ENCODE results near the gene PLD6.

Gene PLD6

GRCh38 chr17:17175340-17175739, 30.8 kb downstream of the PLD6 start:
- ATAC-seq (ENCODE audit: low read depth) = no peak
- peaks cover 2% of the 10 kb centered on the region for H3K4me1 ChIP-seq (ENCODE audit: insufficient read depth, poor library complexity, severe bottlenecking)
- no peak for TF ChIP-seq CTCF (IDR thresholded peaks at IDR 0.05; ENCODE audit: poor library complexity, severe bottlenecking)

GRCh38 chr17:17173921-17174320, 32.2 kb downstream of the PLD6 start:
- no peaks in the 10 kb centered on the region for H3K9me3 ChIP-seq (ENCODE audit: severe bottlenecking)
- TF ChIP-seq CTCF (IDR thresholded peaks at IDR 0.05; ENCODE audit: poor library complexity, severe bottlenecking) = no peak
- H3K4me1 ChIP-seq (ENCODE audit: insufficient read depth, poor library complexity, severe bottlenecking) = peaks cover 2% of the 10 kb centered on the region
- H3K4me3 ChIP-seq (ENCODE audit: severe bottlenecking) = no peak overlapping the region
- H3K36me3 ChIP-seq (ENCODE audit: low read depth) = peaks cover 96% of the 10 kb centered on the region
- DNase-seq (ENCODE audit: low spot score) = no peak
- no peaks in the 10 kb centered on the region for H3K27me3 ChIP-seq (ENCODE audit: insufficient read depth, poor library complexity, severe bottlenecking)
- no peak for ATAC-seq (ENCODE audit: low read depth)
- H3K27ac ChIP-seq (ENCODE audit: poor library complexity, severe bottlenecking) = no peak overlapping the region

More at GRCh38 chr17:17175340-17175739, 30.8 kb downstream of the PLD6 start:
- Histone ChIP-seq H3K36me3 (ENCODE audit: low read depth) (peaks cover 97% of the 10 kb centered on the region), H3K9me3 (ENCODE audit: severe bottlenecking) (no peaks in the 10 kb centered on the region), H3K27ac (ENCODE audit: poor library complexity, severe bottlenecking) (no peak overlapping the region), H3K4me3 (ENCODE audit: severe bottlenecking) (no peak overlapping the region), H3K27me3 (ENCODE audit: insufficient read depth, poor library complexity, severe bottlenecking) (no peaks in the 10 kb centered on the region)
- DNase-seq (ENCODE audit: low spot score) = no peak

- H3K27me3 ChIP-seq (ENCODE audit: insufficient read depth, poor library complexity, severe bottlenecking) = no peaks in the 10 kb centered on the region
- peaks cover 95% of the 10 kb centered on the region for H3K36me3 ChIP-seq (ENCODE audit: low read depth)
- no peaks in the 10 kb centered on the region for H3K9me3 ChIP-seq (ENCODE audit: severe bottlenecking)
- no peak overlapping the region for H3K4me3 ChIP-seq (ENCODE audit: severe bottlenecking)
- no peak for TF ChIP-seq CTCF (IDR thresholded peaks at IDR 0.05; ENCODE audit: poor library complexity, severe bottlenecking)
- H3K27ac ChIP-seq (ENCODE audit: poor library complexity, severe bottlenecking) = no peak overlapping the region
- no peak for ATAC-seq (ENCODE audit: low read depth)
- peaks cover 2% of the 10 kb centered on the region for H3K4me1 ChIP-seq (ENCODE audit: insufficient read depth, poor library complexity, severe bottlenecking)
- no peak for DNase-seq (ENCODE audit: low spot score)
These were observed 33.1 kb downstream of the PLD6 start for GRCh38 chr17:17172990-17173389.

- ATAC-seq (ENCODE audit: low read depth) (no peak), DNase-seq (ENCODE audit: low spot score) (no peak)
- Histone ChIP-seq H3K4me3 (ENCODE audit: severe bottlenecking) (no peak overlapping the region), H3K27ac (ENCODE audit: poor library complexity, severe bottlenecking) (no peak overlapping the region), H3K9me3 (ENCODE audit: severe bottlenecking) (no peaks in the 10 kb centered on the region), H3K36me3 (ENCODE audit: low read depth) (peaks cover 93% of the 10 kb centered on the region), H3K4me1 (ENCODE audit: insufficient read depth, poor library complexity, severe bottlenecking) (peaks cover 2% of the 10 kb centered on the region), H3K27me3 (ENCODE audit: insufficient read depth, poor library complexity, severe bottlenecking) (no peaks in the 10 kb centered on the region)
- no peak for TF ChIP-seq CTCF (IDR thresholded peaks at IDR 0.05; ENCODE audit: poor library complexity, severe bottlenecking)
These were observed 33.9 kb downstream of the PLD6 start for GRCh38 chr17:17172001-17172939.

- H3K9me3 ChIP-seq (ENCODE audit: severe bottlenecking) = no peaks in the 10 kb centered on the region
These were observed 34.9 kb downstream of the PLD6 start for GRCh38 chr17:17171186-17171585.

More at GRCh38 chr17:17171186-17171585, 34.9 kb downstream of the PLD6 start:
- Histone ChIP-seq H3K36me3 (ENCODE audit: low read depth) (peaks cover 93% of the 10 kb centered on the region), H3K4me3 (ENCODE audit: severe bottlenecking) (no peak overlapping the region), H3K27me3 (ENCODE audit: insufficient read depth, poor library complexity, severe bottlenecking) (no peaks in the 10 kb centered on the region), H3K4me1 (ENCODE audit: insufficient read depth, poor library complexity, severe bottlenecking) (peaks cover 2% of the 10 kb centered on the region), H3K27ac (ENCODE audit: poor library complexity, severe bottlenecking) (peak overlapping the region; percentile 18)
- DNase-seq (ENCODE audit: low spot score) (no peak), ATAC-seq (ENCODE audit: low read depth) (no peak)
- no peak for TF ChIP-seq CTCF (IDR thresholded peaks at IDR 0.05; ENCODE audit: poor library complexity, severe bottlenecking)
